Aorta (tissue), 5 donors: Measurements from ENCODE around the gene MUSTN1. TPM values are rescaled to one million over a fixed set of nuclear protein-coding genes. Genes with fewer than 3 reads are reported as not detected.

Experiments
- ATAC-seq: fragments of 200-7000 bp; cut with Tn5 transposase; one replicate; pipeline ENCODE4 v1.9.1; 2022; ENCODE audit warnings: moderate library complexity; ENCODE audit not compliant: low FRiP score
- DNase-seq, 2 donors: peaks; one replicate each; pipeline ENCODE4 v3.0.0-alpha.2; 2020
- H3K27ac ChIP-seq, 2 donors: one replicate each; pipeline ENCODE4 v1.5.1; 2013; ENCODE audit warnings: low read length in 2 of 2, mild to moderate bottlenecking in 2 of 2, moderate library complexity in 2 of 2, control low read depth in 1 of 2, inconsistent platforms in 1 of 2, low read depth in 1 of 2
- H3K27me3 ChIP-seq, 2 donors: one replicate each; pipeline ENCODE4 v1.6.1; 2013; ENCODE audit warnings: control low read depth in 1 of 2, low read length in 1 of 2, mild to moderate bottlenecking in 1 of 2, moderate library complexity in 1 of 2; ENCODE audit not compliant: insufficient read depth in 2 of 2, control insufficient read depth in 1 of 2
- H3K36me3 ChIP-seq, 2 donors: one replicate each; pipeline ENCODE4 v1.6.1; 2013; ENCODE audit warnings: control low read depth in 1 of 2, low read length in 1 of 2, mild to moderate bottlenecking in 1 of 2; ENCODE audit not compliant: insufficient read depth in 2 of 2, control insufficient read depth in 1 of 2
- H3K4me1 ChIP-seq, 2 donors: one replicate each; pipeline ENCODE4 v1.6.1; 2013; ENCODE audit warnings: low read length in 2 of 2, control low read depth in 1 of 2, mild to moderate bottlenecking in 1 of 2, moderate library complexity in 1 of 2; ENCODE audit not compliant: insufficient read depth in 2 of 2, control insufficient read depth in 1 of 2
- H3K4me3 ChIP-seq, 2 donors: one replicate each; pipeline ENCODE4 v1.5.1; 2013; ENCODE audit warnings: low read length in 2 of 2, control low read depth in 1 of 2, mild to moderate bottlenecking in 1 of 2
- H3K9me3 ChIP-seq: one replicate; pipeline ENCODE4 v1.6.1; 2013; ENCODE audit warnings: mild to moderate bottlenecking, low read length; ENCODE audit not compliant: control insufficient read depth
- WGBS, 2 donors: extraction: QIAGEN DNeasy Blood & Tissue Kit; methylation state at CpG; one replicate each; pipeline ENCODE4 v1.1.7; 2013; 5-methylcytosine and 5-hydroxymethylcytosine counted together
- intact Hi-C, 2 donors: fragments of 100-400 bp; cut with DNase I; formaldehyde crosslinking; loops; one replicate each; pipeline versions ENCODE4 v1.14.2 to v1.15.0; 2022
- polyA plus RNA-seq, 2 donors: library from polyadenylated mRNA; stranded (reverse); fragments of 200-250 nt; gene quantifications; one replicate each; pipeline ENCODE4 v1.2.3, GENCODE V29; 2013
- total RNA-seq, 2 donors: library from RNA; stranded (reverse); fragmentation: NEBNext Ultra II Directional; extraction: Animal tissue kit (Norgen Biotek cat#: 25700); gene quantifications; one replicate each; pipeline ENCODE4 v1.2.1, GENCODE V29; 2021
- donor health status: healthy with polysubstance abuse.
- donor health status: Bipolar disorder and iron deficiency.
- donor health status: DM: no; HTN: no; CAD: no.
- donor health status: DM: no; HTN: no; CAD: no.
- donor health status: DM: yes; HTN: yes; CAD: no.

The MUSTN1 gene
- total and polyA plus RNA-seq, 4 donors: 29.7 to 474 (median 71.7) TPM

DNA sequence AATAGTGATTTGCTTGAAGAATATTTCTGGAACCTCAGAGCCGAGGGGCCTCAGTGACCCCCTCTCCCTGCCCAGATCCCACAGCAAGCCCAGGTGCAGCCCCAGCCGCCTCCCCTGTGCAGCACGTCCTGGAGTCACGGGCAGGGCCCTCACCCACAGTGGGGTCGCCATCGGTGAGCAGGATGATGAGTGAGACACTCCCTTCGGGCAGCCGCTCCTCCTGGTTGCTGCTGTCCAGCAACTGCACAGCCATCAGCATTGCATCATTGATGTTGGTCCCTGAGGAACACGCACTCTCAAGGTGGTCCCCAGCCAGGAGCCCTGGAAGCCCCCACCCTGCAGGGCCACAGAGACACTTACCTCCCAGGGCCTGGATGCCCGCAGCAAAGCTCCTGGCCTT, 10.8 kb downstream of the MUSTN1 start:
- Histone ChIP-seq H3K27me3 (no peaks in the 10 kb centered on the region), H3K36me3 (peaks cover 0 to 2% of the 10 kb centered on the region in 2 donors), H3K4me1 (no peaks in the 10 kb centered on the region), H3K4me3 (no peak overlapping the region), H3K9me3 (no peaks in the 10 kb centered on the region), H3K27ac (no peak overlapping the region)
- intact Hi-C loops: no loop called here
- DNase-seq: no peak
- ATAC-seq: no peak
- WGBS, 2 donors: 93 to 97% methylated on average over 10 of the region's 10 CpGs

DNA sequence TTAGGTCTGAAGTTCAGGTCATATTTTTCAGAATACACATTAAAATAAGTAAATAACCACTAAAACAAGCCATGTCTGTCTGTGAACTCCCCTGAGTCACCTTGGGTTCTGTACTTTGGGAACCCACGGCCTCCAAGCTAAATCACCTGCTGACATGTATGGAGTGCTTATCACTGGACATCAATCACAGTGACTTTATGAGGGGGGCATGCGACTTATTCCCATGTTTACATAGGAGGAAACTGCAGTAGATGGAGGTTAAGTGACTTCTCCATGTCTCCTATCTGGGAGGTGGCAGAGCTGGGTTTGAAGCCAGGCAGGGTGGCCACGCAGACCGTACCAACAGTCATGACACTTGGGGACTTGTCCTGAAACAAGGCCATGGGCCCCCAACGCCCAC, 12.5 kb downstream of the MUSTN1 start:
- ATAC-seq: no peak
- intact Hi-C loops: no loop called here

DNA sequence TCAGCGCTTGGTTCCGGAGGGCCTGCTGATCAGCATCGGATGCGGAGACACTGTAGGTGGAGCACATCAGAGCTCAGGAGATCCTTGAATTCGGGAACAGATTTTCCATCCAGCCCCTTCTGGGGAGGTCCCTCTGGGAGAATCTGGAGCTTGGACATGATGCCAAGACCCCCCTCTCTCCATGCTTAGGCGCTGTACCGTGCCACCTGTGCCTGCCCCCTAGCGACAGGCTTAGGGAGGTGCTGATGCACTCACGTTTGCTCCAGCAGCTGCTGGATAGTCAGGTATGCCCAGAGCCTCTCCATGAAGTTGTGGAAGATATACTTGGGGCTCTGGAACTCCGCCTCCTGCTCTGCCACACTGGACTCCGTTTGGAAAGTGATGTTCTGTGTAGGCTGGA, 14.1 kb downstream of the MUSTN1 start:
- ATAC-seq (no peak), DNase-seq (no peak)
- 59 to 61% methylated on average over 11 of the region's 11 CpGs for WGBS, 2 donors
- no peak overlapping the region for H3K27ac ChIP-seq
- no peak overlapping the region for H3K4me3 ChIP-seq
- intact Hi-C loops: no loop called here
- H3K9me3 ChIP-seq: no peaks in the 10 kb centered on the region
- no peaks in the 10 kb centered on the region for H3K4me1 ChIP-seq
- H3K36me3 ChIP-seq: peaks cover 0 to 2% of the 10 kb centered on the region in 2 donors
- H3K27me3 ChIP-seq: no peaks in the 10 kb centered on the region

More for the DNA sequence above, 12.5 kb downstream of the MUSTN1 start:
- Histone ChIP-seq H3K27me3 (no peaks in the 10 kb centered on the region), H3K27ac (no peak overlapping the region), H3K4me3 (no peak overlapping the region), H3K4me1 (no peaks in the 10 kb centered on the region), H3K36me3 (peaks cover 0 to 2% of the 10 kb centered on the region in 2 donors), H3K9me3 (no peaks in the 10 kb centered on the region)
- DNase-seq: no peak
- WGBS, 2 donors: 90 to 93% methylated on average over 5 of the region's 5 CpGs

DNA sequence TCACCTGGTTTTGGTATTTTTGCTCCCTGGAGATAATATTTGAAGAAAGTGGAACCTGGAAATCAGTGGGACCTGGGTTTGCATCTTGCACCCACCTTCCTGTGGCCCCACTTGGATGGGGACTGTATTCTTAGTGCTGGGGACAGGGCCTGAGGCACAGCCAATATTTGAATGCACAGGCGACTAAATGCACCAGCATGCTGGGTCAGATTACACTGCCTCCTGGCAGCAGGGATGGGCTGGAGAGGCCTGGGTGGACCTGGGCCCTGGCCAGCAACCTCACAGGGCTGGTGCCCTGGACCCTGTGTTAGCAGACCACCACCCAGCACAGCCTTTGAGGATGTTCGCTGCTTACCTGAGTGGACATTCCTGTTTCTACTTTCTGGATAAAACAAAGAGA, 14.9 kb downstream of the MUSTN1 start:
- ATAC-seq (no peak), DNase-seq (no peak)
- Histone ChIP-seq H3K36me3 (no peaks in the 10 kb centered on the region), H3K27me3 (no peaks in the 10 kb centered on the region), H3K9me3 (no peaks in the 10 kb centered on the region), H3K27ac (no peak overlapping the region), H3K4me3 (no peak overlapping the region), H3K4me1 (no peaks in the 10 kb centered on the region)
- intact Hi-C loops: no loop called here
- 67 to 73% methylated on average over 2 of the region's 2 CpGs for WGBS, 2 donors

DNA sequence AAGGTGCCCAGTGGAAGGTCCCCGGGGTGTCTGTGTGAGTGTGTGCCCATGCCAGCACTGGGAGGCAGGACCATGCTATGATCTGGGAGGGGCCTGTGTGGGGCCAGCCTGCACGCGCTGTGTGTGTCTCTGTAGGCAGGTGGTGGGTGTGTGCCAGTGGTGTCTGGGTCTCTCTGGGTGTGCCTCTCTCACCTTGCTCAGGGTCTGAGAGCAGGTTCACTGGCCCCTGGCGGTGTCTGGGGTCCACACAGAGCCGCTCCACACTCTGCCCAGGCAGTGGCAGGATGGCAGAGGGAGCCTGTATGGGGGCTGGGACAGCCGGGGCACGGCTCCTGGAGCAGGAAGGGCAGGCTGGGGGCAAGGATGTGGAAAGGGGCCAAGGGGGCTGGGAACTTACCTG, 17.0 kb downstream of the MUSTN1 start:
- H3K36me3 ChIP-seq: no peaks in the 10 kb centered on the region

DNA sequence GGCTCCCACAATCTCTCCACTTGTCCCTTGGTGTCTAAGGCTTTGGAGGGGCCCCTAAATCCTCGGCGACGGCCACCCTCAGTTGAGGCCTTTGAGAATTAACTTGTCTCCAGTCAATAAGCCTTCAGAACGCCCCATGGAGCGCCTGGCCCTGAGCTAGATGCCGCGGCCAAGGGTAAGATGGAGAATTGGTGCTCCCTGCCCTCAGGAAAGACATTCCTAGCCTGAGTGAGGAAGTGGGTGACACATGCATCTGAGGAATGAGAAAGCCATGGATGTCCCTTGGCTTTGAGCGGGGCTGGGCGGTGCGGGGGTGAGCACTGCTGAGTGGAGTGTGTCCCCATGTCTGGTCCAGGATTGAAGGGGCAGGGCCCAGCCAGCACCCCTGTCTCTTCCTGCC, 17.6 kb downstream of the MUSTN1 start:
- no peak for ATAC-seq
- 95 to 96% methylated on average over 10 of the region's 10 CpGs for WGBS, 2 donors
- H3K9me3 ChIP-seq: no peaks in the 10 kb centered on the region
- intact Hi-C loops: no loop called here
- H3K27me3 ChIP-seq: no peaks in the 10 kb centered on the region
- H3K36me3 ChIP-seq: no peaks in the 10 kb centered on the region
- no peak overlapping the region for H3K4me3 ChIP-seq
- DNase-seq: no peak
- no peaks in the 10 kb centered on the region for H3K4me1 ChIP-seq
- H3K27ac ChIP-seq: no peak overlapping the region

More for the DNA sequence above, 17.0 kb downstream of the MUSTN1 start:
- no peaks in the 10 kb centered on the region for H3K4me1 ChIP-seq
- intact Hi-C loops: no loop called here
- ATAC-seq (no peak), DNase-seq (no peak)
- no peak overlapping the region for H3K4me3 ChIP-seq
- H3K27ac ChIP-seq: no peak overlapping the region
- H3K9me3 ChIP-seq: no peaks in the 10 kb centered on the region
- 93 to 95% methylated on average over 7 of the region's 7 CpGs for WGBS, 2 donors
- H3K27me3 ChIP-seq: no peaks in the 10 kb centered on the region

DNA sequence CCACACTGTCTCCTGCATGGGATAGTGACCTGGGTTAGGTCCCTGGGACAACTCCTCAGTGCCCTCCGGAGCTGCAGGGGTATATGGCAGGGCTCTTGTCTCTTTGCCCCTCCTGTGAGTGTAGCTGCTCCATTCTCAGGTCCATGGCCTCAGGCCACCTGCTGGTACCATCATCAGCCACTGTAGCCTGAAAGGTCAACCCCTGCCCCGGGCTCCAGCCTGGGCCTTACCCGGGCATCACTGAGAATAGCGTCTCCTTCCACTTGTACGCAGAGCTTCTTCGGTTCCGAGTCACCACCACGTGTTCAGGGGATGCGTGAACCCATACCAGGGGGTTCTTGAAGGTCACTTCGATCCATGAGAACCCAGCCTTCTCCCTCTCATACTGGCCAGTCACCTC, 18.2 kb downstream of the MUSTN1 start:
- Histone ChIP-seq H3K36me3 (no peaks in the 10 kb centered on the region), H3K4me1 (no peaks in the 10 kb centered on the region), H3K27ac (no peak overlapping the region), H3K27me3 (no peaks in the 10 kb centered on the region), H3K4me3 (no peak overlapping the region), H3K9me3 (no peaks in the 10 kb centered on the region)
- DNase-seq: no peak
- ATAC-seq: no peak
- 94 to 95% methylated on average over 10 of the region's 10 CpGs for whole genome bisulfite sequencing, 2 donors
- intact Hi-C loops: no loop called here

DNA sequence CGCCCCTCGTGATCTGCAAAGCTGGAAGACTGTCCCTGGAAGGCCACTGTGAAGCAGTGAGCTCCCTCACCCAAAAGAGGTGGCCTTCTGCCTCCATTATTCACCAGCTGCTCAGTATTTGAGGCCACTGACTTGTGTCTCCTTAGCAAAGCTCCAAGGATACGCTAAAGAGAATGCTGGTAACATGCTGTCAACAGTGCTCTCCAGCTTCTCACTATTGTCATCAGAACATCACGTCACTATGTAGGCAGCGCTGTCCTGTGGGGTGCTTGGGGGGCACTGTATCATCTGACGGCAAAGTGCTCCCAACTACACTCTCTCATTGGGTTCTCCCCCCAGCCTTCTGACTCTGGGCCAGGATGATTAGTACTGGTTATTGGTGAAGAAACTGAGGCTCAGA, 18.6 kb downstream of the MUSTN1 start:
- no peak overlapping the region for H3K4me3 ChIP-seq
- intact Hi-C loops: no loop called here
- no peaks in the 10 kb centered on the region for H3K27me3 ChIP-seq
- ATAC-seq: no peak
- no peaks in the 10 kb centered on the region for H3K36me3 ChIP-seq
- no peaks in the 10 kb centered on the region for H3K9me3 ChIP-seq
- WGBS, 2 donors: 89 to 92% methylated on average over 6 of the region's 6 CpGs
- H3K27ac ChIP-seq: no peak overlapping the region
- H3K4me1 ChIP-seq: no peaks in the 10 kb centered on the region
- no peak for DNase-seq

DNA sequence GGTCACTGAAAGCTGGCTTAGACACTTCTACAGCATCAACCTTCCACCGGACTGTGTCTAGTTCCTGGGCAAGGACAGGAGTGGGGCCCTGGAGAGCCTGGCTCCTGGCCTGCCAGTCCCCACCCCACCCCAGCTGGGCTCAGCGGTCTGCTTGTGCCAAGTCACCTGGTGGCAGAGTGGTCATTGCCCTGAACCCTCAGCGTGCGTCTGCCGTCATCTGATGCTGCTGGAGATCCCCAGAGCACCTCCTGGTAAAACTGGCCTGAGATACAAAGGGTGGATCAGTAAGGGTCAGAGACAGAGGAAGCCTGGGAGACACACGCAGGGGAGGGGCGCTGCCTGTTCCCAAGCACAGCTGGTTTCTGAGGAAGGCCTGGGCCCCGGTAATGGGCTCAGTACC, 21.0 kb downstream of the MUSTN1 start:
- no peak for DNase-seq
- no peak for ATAC-seq
- no peaks in the 10 kb centered on the region for H3K4me1 ChIP-seq
- no peak overlapping the region for H3K4me3 ChIP-seq
- intact Hi-C loops: no loop called here
- H3K9me3 ChIP-seq: no peaks in the 10 kb centered on the region
- WGBS, 2 donors: 84 to 86% methylated on average over 8 of the region's 8 CpGs
- no peaks in the 10 kb centered on the region for H3K27me3 ChIP-seq
- no peak overlapping the region for H3K27ac ChIP-seq
- no peaks in the 10 kb centered on the region for H3K36me3 ChIP-seq
